ENCODE results near the gene NKG7.
"Not testable (repeated sequence)": the region's sequence is repeated elsewhere in the genome, so short reads cannot be mapped to it uniquely, and the experiment has no call there.

NKG7 gene

DNA sequence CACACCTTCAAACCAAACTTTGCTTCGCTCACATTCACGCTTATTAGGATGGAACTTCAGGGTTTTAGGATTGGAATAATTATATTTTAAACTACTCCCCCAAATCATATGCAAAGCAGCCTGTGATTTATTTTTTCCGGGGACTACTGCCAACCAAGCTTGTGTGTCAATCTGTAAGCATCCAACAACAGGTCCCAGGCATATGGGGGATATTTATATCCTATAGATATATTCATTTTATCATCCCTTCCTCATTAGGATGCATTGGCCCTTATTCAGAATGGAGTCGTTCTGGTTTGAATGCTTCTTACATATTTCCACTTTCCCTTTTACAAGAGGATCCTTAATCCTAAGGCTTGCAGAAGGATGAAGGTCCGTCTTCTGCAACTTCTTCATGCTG lies 26.8 kb upstream of the NKG7 start:
- H3K4me3 ChIP-seq (ENCODE audit: low read length): no peak overlapping the region
- TF ChIP-seq, protein P1, sequence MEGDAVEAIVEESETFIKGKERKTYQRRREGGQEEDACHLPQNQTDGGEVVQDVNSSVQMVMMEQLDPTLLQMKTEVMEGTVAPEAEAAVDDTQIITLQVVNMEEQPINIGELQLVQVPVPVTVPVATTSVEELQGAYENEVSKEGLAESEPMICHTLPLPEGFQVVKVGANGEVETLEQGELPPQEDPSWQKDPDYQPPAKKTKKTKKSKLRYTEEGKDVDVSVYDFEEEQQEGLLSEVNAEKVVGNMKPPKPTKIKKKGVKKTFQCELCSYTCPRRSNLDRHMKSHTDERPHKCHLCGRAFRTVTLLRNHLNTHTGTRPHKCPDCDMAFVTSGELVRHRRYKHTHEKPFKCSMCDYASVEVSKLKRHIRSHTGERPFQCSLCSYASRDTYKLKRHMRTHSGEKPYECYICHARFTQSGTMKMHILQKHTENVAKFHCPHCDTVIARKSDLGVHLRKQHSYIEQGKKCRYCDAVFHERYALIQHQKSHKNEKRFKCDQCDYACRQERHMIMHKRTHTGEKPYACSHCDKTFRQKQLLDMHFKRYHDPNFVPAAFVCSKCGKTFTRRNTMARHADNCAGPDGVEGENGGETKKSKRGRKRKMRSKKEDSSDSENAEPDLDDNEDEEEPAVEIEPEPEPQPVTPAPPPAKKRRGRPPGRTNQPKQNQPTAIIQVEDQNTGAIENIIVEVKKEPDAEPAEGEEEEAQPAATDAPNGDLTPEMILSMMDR (IDR thresholded peaks at IDR 0.05; ENCODE audit: insufficient read depth, low read depth, low read length, missing control alignments): no peak
- no peak for DNase-seq (ENCODE audit: low read depth)

DNA sequence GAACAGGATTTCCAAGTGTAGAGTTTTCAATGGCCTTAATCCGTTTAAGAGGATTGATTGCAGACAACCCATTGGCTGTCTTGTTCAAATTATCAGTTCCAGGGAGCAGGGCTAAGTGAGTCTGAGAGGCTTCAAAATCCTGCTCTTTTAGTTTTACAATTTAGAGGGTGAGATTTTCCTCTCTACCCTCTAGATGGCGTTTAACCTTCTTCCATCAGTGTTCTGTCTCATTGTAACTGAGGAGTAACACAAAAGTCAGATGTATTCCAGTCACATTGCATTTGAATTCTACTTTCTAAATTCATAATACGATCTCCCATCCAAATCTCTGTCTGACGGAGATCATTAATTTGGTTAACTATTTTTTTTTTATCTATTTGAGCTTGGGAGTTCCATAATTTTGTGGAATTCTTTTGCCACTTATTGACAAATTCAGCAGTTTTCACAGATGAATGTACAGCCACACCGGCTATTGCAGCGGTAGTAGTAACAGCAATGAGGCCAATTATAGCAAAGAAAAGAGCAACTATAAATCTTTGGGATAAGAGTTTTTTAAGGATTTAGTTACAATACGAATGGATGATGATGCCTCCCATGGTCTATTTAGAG lies 25.7 kb upstream of the NKG7 start:
- TF ChIP-seq, protein P1 (IDR thresholded peaks at IDR 0.05; ENCODE audit: insufficient read depth, low read depth, low read length, missing control alignments): peak; percentile 45
- H3K4me3 ChIP-seq (ENCODE audit: low read length): no peak overlapping the region
- peak; percentile 27 for DNase-seq (ENCODE audit: low read depth)

DNA sequence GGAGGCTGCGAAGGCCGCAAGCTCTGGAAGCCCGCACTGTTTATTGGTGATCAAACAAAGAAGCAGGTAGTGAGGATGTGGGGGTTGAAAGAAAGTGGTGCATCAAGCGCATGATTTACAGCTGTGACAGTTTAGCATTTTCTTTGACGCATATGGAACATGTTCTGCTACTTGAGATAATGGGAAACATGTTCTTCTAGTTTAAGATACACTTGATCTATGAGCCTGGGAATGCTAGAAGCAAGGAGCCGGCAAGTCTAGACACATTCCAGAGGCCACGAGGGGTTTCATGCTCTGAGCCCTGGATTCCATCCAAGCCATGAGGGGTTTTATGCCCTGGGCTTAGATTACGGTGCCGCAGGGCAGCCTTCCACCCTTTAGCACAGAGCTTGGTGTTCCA lies 25.0 kb upstream of the NKG7 start:
- H3K4me3 ChIP-seq (ENCODE audit: low read length): not testable (repeated sequence)
- peak; percentile 35 for DNase-seq (ENCODE audit: low read depth)

DNA sequence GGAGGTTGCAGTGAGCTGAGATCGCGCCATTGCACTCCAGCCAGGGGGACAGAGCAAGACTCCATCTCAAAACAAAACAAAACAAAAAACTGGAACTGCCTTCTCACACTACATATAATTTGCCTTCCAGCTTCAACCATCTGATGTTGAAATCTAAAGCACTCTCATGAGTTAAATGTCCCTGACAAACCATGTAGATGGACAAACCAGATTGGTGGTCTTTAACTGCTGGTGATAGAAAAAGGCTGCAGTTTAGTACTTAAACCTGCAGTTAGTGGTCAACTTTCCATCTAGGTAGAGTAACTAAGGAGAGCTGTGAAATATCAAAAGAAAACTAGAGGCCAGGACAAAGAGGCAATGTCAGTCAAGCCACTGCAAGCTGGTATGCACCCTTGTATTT lies 23.7 kb upstream of the NKG7 start:
- TF ChIP-seq, protein P1 (IDR thresholded peaks at IDR 0.05; ENCODE audit: insufficient read depth, low read depth, low read length, missing control alignments): no peak
- H3K4me3 ChIP-seq (ENCODE audit: low read length): no peak overlapping the region
- DNase-seq (ENCODE audit: low read depth): no peak

DNA sequence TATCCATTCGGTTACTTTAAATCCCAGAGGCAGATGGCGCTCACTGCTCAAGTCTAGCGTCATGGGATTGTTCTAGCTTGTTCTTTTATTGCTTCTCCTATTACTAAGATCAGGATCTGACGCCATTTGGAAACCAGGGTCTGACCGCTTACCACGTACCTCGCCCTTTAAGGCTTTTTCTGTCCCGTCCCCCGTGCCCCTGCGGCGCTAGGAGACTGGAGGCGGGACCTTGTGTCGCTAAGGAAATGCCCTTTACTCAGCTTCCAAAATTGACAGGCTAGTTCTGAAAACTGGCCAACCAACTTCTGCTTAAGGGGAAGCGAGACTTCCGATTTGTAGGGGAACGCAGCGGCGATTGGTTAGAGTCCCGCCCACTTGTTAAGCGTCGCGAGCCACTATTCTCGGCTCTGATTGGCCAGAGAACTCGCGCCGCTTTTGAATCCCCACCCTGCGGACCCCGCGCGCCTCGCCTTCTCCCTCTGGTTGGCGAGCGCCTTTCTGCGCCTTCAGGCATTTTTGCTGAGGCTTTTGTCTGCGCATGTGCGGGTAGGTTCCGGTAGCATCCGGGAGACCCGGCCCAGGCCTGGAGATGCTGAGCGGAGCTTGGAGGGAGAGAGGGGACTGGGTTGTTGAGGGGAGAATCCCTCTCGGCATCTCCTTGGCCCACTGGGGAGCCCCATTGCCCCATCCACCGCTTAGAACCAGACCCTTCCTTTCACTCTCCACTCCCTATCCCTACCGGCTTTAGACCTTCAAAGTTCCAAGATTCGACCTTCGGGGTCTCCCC lies 21.8 kb upstream of the NKG7 start:
- TF ChIP-seq, protein P1 (IDR thresholded peaks at IDR 0.05; ENCODE audit: insufficient read depth, low read depth, low read length, missing control alignments): peak; percentile 27
- peak; percentile 97 for DNase-seq (ENCODE audit: low read depth)
- H3K4me3 ChIP-seq (ENCODE audit: low read length): peak overlapping the region; percentile 57

DNA sequence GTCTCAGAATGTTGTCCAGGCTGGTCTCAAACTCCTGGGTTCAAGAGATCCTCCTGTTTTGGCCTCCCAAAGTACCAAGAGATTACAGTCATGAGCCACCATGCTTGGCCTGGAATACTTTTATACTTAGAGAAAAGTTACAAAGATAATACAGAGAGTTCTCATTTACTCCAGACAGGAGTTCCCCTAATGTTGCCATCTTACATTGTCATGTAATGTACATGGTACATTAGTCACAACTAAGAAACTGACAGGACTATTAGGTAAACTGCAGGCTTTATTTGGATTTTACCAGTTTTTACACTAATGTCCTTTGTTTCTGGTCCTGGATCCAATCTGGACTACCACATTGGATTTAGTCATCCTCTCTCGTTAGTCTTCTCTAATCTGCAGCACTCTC lies 20.2 kb upstream of the NKG7 start:
- H3K4me3 ChIP-seq (ENCODE audit: low read length): no peak overlapping the region
- TF ChIP-seq, protein P1 (IDR thresholded peaks at IDR 0.05; ENCODE audit: insufficient read depth, low read depth, low read length, missing control alignments): no peak
- DNase-seq (ENCODE audit: low read depth): no peak

DNA sequence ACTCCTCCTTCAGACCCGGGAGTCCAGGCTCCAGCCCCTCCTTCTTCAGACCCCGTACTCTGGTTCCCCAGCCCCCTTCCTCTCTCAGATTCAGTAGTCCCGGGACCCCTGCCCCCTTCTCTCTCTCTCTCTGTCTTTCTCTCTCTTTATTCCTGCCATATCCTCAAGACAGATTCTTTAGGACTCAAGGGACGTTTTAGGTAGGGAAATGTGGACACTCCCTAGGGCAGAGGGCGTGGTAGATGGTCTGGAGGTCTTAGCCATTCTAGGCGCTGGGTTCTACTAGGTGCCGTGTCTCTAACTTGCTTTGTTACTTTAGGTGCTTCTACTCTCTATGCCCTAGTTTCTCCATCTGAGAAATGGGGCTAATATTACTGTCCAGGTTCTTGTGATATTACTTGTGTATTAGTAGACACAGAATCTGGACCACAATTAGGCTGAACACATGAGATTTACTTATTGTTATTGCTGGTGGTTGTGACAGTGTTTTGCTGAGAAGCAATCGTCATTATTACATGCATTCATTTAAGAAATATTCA lies 18.7 kb upstream of the NKG7 start:
- no peak overlapping the region for H3K4me3 ChIP-seq (ENCODE audit: low read length)
- DNase-seq (ENCODE audit: low read depth): no peak
- TF ChIP-seq, protein P1 (IDR thresholded peaks at IDR 0.05; ENCODE audit: insufficient read depth, low read depth, low read length, missing control alignments): no peak
